K562 (cell line): ENCODE measurements around the gene FGF12. TPM values are rescaled to one million over a fixed set of nuclear protein-coding genes. Genes with fewer than 3 reads are reported as not detected.

Experiments
- ATAC-seq: fragments of 200-7000 bp; cut with Tn5 transposase; 3 replicates; pipeline ENCODE4 v1.9.1; 2020; ENCODE audit warnings: moderate library complexity
- Bru-seq: library from RNA; stranded (reverse); fragments of 400-500 nt; gene quantifications from one replicate; lab custom pipeline; 2021; lab: Mats Ljungman, UMichigan
- BruChase-seq, 2 experiments: library from RNA; stranded (reverse); fragments of 400-500 nt; gene quantifications; one replicate each; lab custom pipeline; 2021; lab: Mats Ljungman, UMichigan
- BruUV-seq: library from RNA; stranded (reverse); fragments of 400-500 nt; replicated peaks from 2 replicates; lab custom pipeline; 2021; lab: Mats Ljungman, UMichigan
- CTCF ChIA-PET: fragments of 300-600 bp; formaldehyde crosslinking; extraction: SDS; loops from one replicate; lab custom pipeline; 2021; ENCODE audit warnings: low intra/inter-chr PET ratio; lab: Yijun Ruan, JAX
- POLR2A ChIA-PET: fragments of 300-600, 350-650 bp; sonication (Branson Sonifier 250); formaldehyde crosslinking; extraction: SDS; loops from one replicate; lab custom pipeline; 2021; ENCODE audit warnings: antibody characterized with exemption, inconsistent platforms; lab: Yijun Ruan, JAX
- DNase-seq, 4 experiments: peaks; one replicate each; pipeline versions ENCODE4 v3.0.0 to v3.0.0-alpha.2; 2011 to 2018; ENCODE audit warnings: low spot score in 3 of 4, mixed read lengths in 3 of 4; ENCODE audit errors: extremely low read depth in 1 of 4
- FAIRE-seq: peaks from 2 replicates; lab custom pipeline; 2011; peaks lifted over from hg19 to GRCh38; lab: Jason Lieb, UNC
- H2AFZ ChIP-seq: 2 replicates; pipeline ENCODE4 v1.6.0; 2011; ENCODE audit warnings: low read depth, low read length, control low read depth, inconsistent platforms
- H3K27ac ChIP-seq: fragments of 200-600 bp; 3 replicates; pipeline ENCODE4 v1.8.0; 2011; ENCODE audit warnings: low read depth, mild to moderate bottlenecking, control low read depth, inconsistent platforms, low read length, moderate library complexity, mixed read lengths; ENCODE audit errors: extremely low read depth
- H3K27me3 ChIP-seq, 2 experiments: fragments of 300-600 bp in 1 of 2; 2 replicates in 1 of 2; 3 replicates in 1 of 2; pipeline versions ENCODE4 v1.6.0 to v1.8.0; 2011; ENCODE audit warnings: inconsistent platforms in 2 of 2, low read length in 2 of 2, mild to moderate bottlenecking in 1 of 2, mixed read lengths in 1 of 2, moderate library complexity in 1 of 2; ENCODE audit not compliant: control insufficient read depth in 2 of 2, insufficient read depth in 2 of 2
- H3K36me3 ChIP-seq: fragments of 300-600 bp; 3 replicates; pipeline ENCODE4 v1.8.0; 2011; ENCODE audit warnings: mild to moderate bottlenecking, low read length, inconsistent platforms; ENCODE audit not compliant: control insufficient read depth, insufficient read depth
- H3K4me1 ChIP-seq, 2 experiments: fragments of 200-600 bp in 1 of 2; replicated peaks in 1 of 2; 2 replicates in 1 of 2; 3 replicates in 1 of 2; pipeline versions ENCODE4 v1.5.1 to v1.8.0; 2011; ENCODE audit warnings: inconsistent platforms in 2 of 2, low read length in 2 of 2, mild to moderate bottlenecking in 1 of 2, mixed read lengths in 1 of 2, moderate library complexity in 1 of 2; ENCODE audit not compliant: control insufficient read depth in 2 of 2, insufficient read depth in 2 of 2
- H3K4me2 ChIP-seq: 2 replicates; pipeline ENCODE4 v1.6.1; 2011; ENCODE audit warnings: low read length, control low read depth, inconsistent platforms, mixed read lengths; ENCODE audit not compliant: insufficient read depth
- H3K4me3 ChIP-seq: fragments of 200-600 bp; sonication (generic), shearing (Covaris generic); 2 replicates; pipeline ENCODE4 v1.5.1; 2016; ENCODE audit warnings: control low read depth, inconsistent platforms
- H3K79me2 ChIP-seq: fragments of 200-600 bp; 3 replicates; pipeline ENCODE4 v1.8.0; 2011; ENCODE audit warnings: low read length, inconsistent platforms; ENCODE audit not compliant: control insufficient read depth, insufficient read depth
- H3K9ac ChIP-seq, 2 experiments: 2 replicates each; pipeline versions ENCODE4 v1.6.0 to v1.6.1; 2011; ENCODE audit warnings: low read depth in 2 of 2, low read length in 2 of 2, control low read depth in 1 of 2, inconsistent platforms in 1 of 2, mild to moderate bottlenecking in 1 of 2, mixed read lengths in 1 of 2; ENCODE audit not compliant: insufficient read depth in 1 of 2
- H3K9me1 ChIP-seq: one replicate; pipeline ENCODE4 v1.6.0; 2011; ENCODE audit warnings: inconsistent platforms, mild to moderate bottlenecking, low read length, moderate library complexity; ENCODE audit not compliant: control insufficient read depth, insufficient read depth
- H3K9me3 ChIP-seq: replicated peaks from 2 replicates; pipeline ENCODE4 v1.5.1; 2011; ENCODE audit warnings: low read depth, low read length, inconsistent platforms; ENCODE audit not compliant: control insufficient read depth, insufficient read depth
- H4K20me1 ChIP-seq: replicated peaks from 2 replicates; pipeline ENCODE4 v1.6.1; 2011; ENCODE audit warnings: low read length, inconsistent platforms, mixed read lengths; ENCODE audit not compliant: control insufficient read depth, insufficient read depth
- NRF1 ChIP-seq, 2 experiments: fragments of 450-650 bp; IDR thresholded peaks in 1 of 2; conservative IDR thresholded peaks in 1 of 2; 2 replicates each; pipeline ENCODE4 v1.6.1; 2014; ENCODE audit warnings: mild to moderate bottlenecking in 2 of 2
- WGBS: fragments of 100-300 bp; shearing (Covaris generic); methylation state at CpG from one replicate; pipeline ENCODE4 v1.1.6; 2016; ENCODE audit warnings: low coverage, mixed read lengths; ENCODE audit not compliant: insufficient coverage; ENCODE audit errors: missing lambda C conversion rate; 5-methylcytosine and 5-hydroxymethylcytosine counted together
- in situ Hi-C: fragments of 300-500 bp; cut with MboI; formaldehyde crosslinking; loops from 4 replicates; pipeline ENCODE4 v1.15.0; 2018; ENCODE audit warnings: inconsistent platforms, mixed read lengths
- intact Hi-C: fragments of 100-400 bp; cut with micrococcal nuclease; formaldehyde crosslinking; loops from 2 replicates; pipeline ENCODE4 v1.14.2; 2022
- long read RNA-seq, 3 experiments: library from polyadenylated mRNA in 2 of 3; library from RNA in 1 of 3; unstranded in 2 of 3; stranded (forward) in 1 of 3; transcript quantifications; one replicate each; pipeline ENCODE4 v2.0.0, GENCODE V29; 2019 to 2022
- polyA minus RNA-seq, 3 experiments: library from RNA; depleted of rRNA, polyadenylated mRNA; stranded (reverse); fragments of >200 nt; gene quantifications; 2 replicates each; pipeline ENCODE4 v1.2.3, GENCODE V29; 2011
- polyA plus RNA-seq, 8 experiments: library from polyadenylated mRNA; depleted of rRNA in 4 of 8; stranded (reverse) in 5 of 8; unstranded in 3 of 8; fragments of >200 nt; fragmentation: Nextera tagmentation in 2 of 8; fragmentation: Illumina TruSeq in 1 of 8; extraction: Ambion mirVana in 2 of 8; extraction: Trizol in 1 of 8; gene quantifications; 2 replicates each; pipeline versions ENCODE4 v1.2.1 to v1.2.3, GENCODE V29; 2011 to 2014; ENCODE audit warnings: inconsistent platforms in 1 of 8, missing spikeins in 1 of 8
- total RNA-seq, 7 experiments: library from RNA; depleted of rRNA in 6 of 7; stranded (reverse); fragments of >200 nt in 6 of 7; fragmentation: Illumina TruSeq in 2 of 7; extraction: Trizol in 2 of 7; gene quantifications; 2 replicates each; pipeline versions ENCODE4 v1.2.1 to v1.2.3, GENCODE V29; 2011 to 2021; ENCODE audit warnings: low replicate concordance in 1 of 7
- TF ChIP-seq, protein P1 (sequence below), 2 experiments: fragments of 450-650 bp; IDR thresholded peaks; 2 replicates each; pipeline ENCODE4 v1.6.1; 2016

FGF12 gene
- total RNA-seq (2011; cell fraction: chromatin; rRNA removed; ENCODE audit: low replicate concordance), result not detected in 2 replicates
- not detected in 2 replicates for total RNA-seq (2011; cell fraction: nucleolus; rRNA removed)
- not detected in 2 replicates for total RNA-seq (2011; cell fraction: nucleoplasm; rRNA removed)
- not detected in 2 replicates for total RNA-seq (2014; rRNA removed)
- not detected in 2 replicates for total RNA-seq (2014; rRNA removed; fragmentation: Illumina TruSeq; extraction: Trizol)
- total RNA-seq (2015; rRNA removed; fragmentation: Illumina TruSeq; extraction: Trizol), result not detected in 2 replicates
- not detected in 2 replicates for total RNA-seq (2021)
- polyA plus RNA-seq (2011; rRNA removed), result not detected in 2 replicates
- not detected in 2 replicates for polyA plus RNA-seq (2011; cell fraction: cytosol; rRNA removed)
- polyA plus RNA-seq (2011; cell fraction: nucleus; rRNA removed), result not detected in 2 replicates
- polyA plus RNA-seq (2012), result not detected in 2 replicates
- not detected in 2 replicates for polyA plus RNA-seq (2014; fragmentation: Illumina TruSeq; extraction: Trizol)
- not detected for polyA plus RNA-seq (2014; fragmentation: Nextera tagmentation; extraction: Ambion mirVana)
- polyA plus RNA-seq (2014; rRNA removed), result not detected in 2 replicates
- not detected in 2 replicates for polyA minus RNA-seq (2011; rRNA and poly(A)+ RNA removed)
- polyA minus RNA-seq (2011; cell fraction: cytosol; rRNA and poly(A)+ RNA removed), result not detected in 2 replicates
- not detected in 2 replicates for polyA minus RNA-seq (2011; cell fraction: nucleus; rRNA and poly(A)+ RNA removed)
- percentile 1 among the genes with signal in this experiment for Bru-seq, nascent RNA
- percentile 2 among the genes with signal in this experiment for BruChase-seq, experiment 1, labeled RNA remaining after a 2-hour chase
- BruChase-seq, experiment 2, labeled RNA remaining after a 6-hour chase, result percentile 2 among the genes with signal in this experiment
- long read RNA-seq, experiment 1, result 0 reads
- long read RNA-seq, experiment 2, result 0 reads
- long read RNA-seq, experiment 3, result 0 reads

DNA sequence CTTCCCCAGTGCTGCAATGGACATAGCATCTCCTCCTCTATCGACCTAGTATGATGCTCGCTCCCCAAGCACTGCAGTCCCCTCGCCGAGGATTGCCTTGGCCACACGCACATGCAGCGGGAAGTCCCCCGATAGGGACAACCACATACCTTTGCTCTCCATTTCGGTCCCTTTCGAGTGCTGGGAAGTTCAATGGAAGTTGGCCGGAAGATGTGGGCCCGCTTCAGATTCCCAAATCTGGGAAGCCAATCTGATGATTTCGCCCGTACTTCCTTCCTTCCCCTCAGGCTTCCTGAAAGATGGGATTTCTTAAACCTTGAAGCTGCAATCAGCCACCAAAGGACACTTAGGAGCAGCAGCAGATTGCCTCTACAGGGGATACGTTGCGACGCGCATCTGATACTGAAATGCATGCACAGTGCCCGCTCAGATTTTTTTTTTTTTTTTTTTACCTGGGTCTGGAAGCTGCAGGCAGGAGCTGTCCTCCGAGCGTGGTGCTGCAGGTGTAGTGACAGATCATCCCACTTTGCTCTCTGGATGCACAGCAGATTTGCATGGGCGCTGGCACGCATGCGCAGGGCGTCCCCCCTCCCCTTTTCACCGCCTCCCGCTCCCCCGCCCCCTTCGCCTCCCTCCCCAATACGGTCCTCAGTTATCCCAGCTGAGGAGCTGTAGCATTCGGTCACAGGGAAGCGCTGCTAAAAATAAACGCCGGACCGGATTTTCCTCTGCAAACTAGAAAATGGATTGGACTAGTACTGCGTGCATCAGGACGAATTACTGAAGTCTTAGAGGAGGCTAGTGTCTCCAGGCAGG is at the start of gene FGF12:
FGF12 (minus strand) TSS at position 510 of the 816 bp plus-strand sequence.
- ChIA-PET CTCF (no interaction called here), POLR2A (no interaction called here)
- Histone ChIP-seq H3K36me3 (no peaks in the 10 kb centered on the region), H2AFZ (no peak within 1 kb of the TSS), H3K27ac (no peak within 1 kb of the TSS), H3K4me1 (no peaks in the 10 kb centered on the region), H3K27me3 (no peaks in the 10 kb centered on the region), H3K9ac (no peak within 1 kb of the TSS), H3K9me3 (no peaks in the 10 kb centered on the region), H3K79me2 (no peaks in the 10 kb centered on the region), H3K4me2 (no peak within 1 kb of the TSS), H3K9me1 (no peaks in the 10 kb centered on the region), H4K20me1 (no peaks in the 10 kb centered on the region), H3K4me3 (no peak within 1 kb of the TSS)
- no peak for ATAC-seq
- no peak for FAIRE-seq
- peak in 1 of 2 experiments; percentile 23; a peak in 1 of 4 replicates for TF ChIP-seq NRF1 (conservative IDR thresholded peaks at IDR 0.05 in 1 of 2, IDR thresholded peaks at IDR 0.05 in 1 of 2)
- TF ChIP-seq, protein P1, sequence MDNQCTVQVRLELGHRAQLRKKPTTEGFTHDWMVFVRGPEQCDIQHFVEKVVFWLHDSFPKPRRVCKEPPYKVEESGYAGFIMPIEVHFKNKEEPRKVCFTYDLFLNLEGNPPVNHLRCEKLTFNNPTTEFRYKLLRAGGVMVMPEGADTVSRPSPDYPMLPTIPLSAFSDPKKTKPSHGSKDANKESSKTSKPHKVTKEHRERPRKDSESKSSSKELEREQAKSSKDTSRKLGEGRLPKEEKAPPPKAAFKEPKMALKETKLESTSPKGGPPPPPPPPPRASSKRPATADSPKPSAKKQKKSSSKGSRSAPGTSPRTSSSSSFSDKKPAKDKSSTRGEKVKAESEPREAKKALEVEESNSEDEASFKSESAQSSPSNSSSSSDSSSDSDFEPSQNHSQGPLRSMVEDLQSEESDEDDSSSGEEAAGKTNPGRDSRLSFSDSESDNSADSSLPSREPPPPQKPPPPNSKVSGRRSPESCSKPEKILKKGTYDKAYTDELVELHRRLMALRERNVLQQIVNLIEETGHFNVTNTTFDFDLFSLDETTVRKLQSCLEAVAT (IDR thresholded peaks at IDR 0.05), result no peak
- in situ Hi-C loops, result no loop called here
- WGBS, result 1% methylated on average over 22 of the region's 36 CpGs
- BruUV-seq, result no TSS peak
- intact Hi-C loops, result no loop called here
- peak; percentile 1 to 30 (median 23) for DNase-seq
